ENCODE results near the gene ZBTB18.

The ZBTB18 gene

GRCh38 chr1:244096066-244096610 lies 45.1 kb downstream of the ZBTB18 start:
- Histone ChIP-seq H3K4me1 (ENCODE audit: control insufficient read depth in 1 of 2, insufficient read depth in 2 of 2, low read length in 2 of 2) (no peaks in the 10 kb centered on the region), H3K36me3 (ENCODE audit: control insufficient read depth in 1 of 2, insufficient read depth in 2 of 2, low read length in 2 of 2) (no peaks in the 10 kb centered on the region), H4K12ac (ENCODE audit: low read depth, low read length) (no peak overlapping the region), H2BK5ac (ENCODE audit: low read depth, low read length, poor library complexity) (no peak overlapping the region), H3K9ac (ENCODE audit: low read length) (no peak overlapping the region), H2BK120ac (ENCODE audit: insufficient read depth, low read length, poor library complexity) (no peak overlapping the region), H3K23ac (ENCODE audit: low read length) (no peak overlapping the region), H3K14ac (ENCODE audit: low read length) (no peak overlapping the region), H2AK5ac (ENCODE audit: low read length) (no peak overlapping the region), H2AFZ (ENCODE audit: insufficient read depth, low read length, poor library complexity) (no peak overlapping the region), H3K27me3 (ENCODE audit: insufficient read depth, low read length) (no peaks in the 10 kb centered on the region), H3K4me2 (ENCODE audit: low read length) (no peak overlapping the region), H4K91ac (ENCODE audit: low read depth, low read length) (no peak overlapping the region), H3K9me3 (ENCODE audit: insufficient read depth, low read depth, low read length) (peaks cover 2% of the 10 kb centered on the region), H3K4ac (ENCODE audit: low read depth, low read length) (no peak overlapping the region), H4K8ac (ENCODE audit: low read depth, low read length) (no peak overlapping the region), H3K18ac (ENCODE audit: low read length) (no peak overlapping the region), H3K79me2 (ENCODE audit: control insufficient read depth, insufficient read depth, low read length, poor library complexity) (no peaks in the 10 kb centered on the region), H2BK12ac (ENCODE audit: low read length) (no peak overlapping the region), H3K27ac (ENCODE audit: low read depth, low read length) (no peak overlapping the region), H3K79me1 (ENCODE audit: low read length) (no peaks in the 10 kb centered on the region), H3K4me3 (ENCODE audit: low read depth, low read length) (no peak overlapping the region)
- no CpG with 5 or more reads among the region's 13 CpGs for WGBS (ENCODE audit: extremely low coverage, insufficient coverage, insufficient read length)
- peak; percentile 85 to 93 for DNase-seq

- H2BK120ac ChIP-seq (ENCODE audit: insufficient read depth, low read length, poor library complexity): no peak overlapping the region
- no peak overlapping the region for H4K8ac ChIP-seq (ENCODE audit: low read depth, low read length)
- H3K79me2 ChIP-seq (ENCODE audit: control insufficient read depth, insufficient read depth, low read length, poor library complexity): no peaks in the 10 kb centered on the region
- H3K18ac ChIP-seq (ENCODE audit: low read length): no peak overlapping the region
- H2BK5ac ChIP-seq (ENCODE audit: low read depth, low read length, poor library complexity): no peak overlapping the region
- H4K91ac ChIP-seq (ENCODE audit: low read depth, low read length): no peak overlapping the region
- H3K4ac ChIP-seq (ENCODE audit: low read depth, low read length): no peak overlapping the region
- H2BK12ac ChIP-seq (ENCODE audit: low read length): no peak overlapping the region
- DNase-seq: no peak
- H3K4me2 ChIP-seq (ENCODE audit: low read length): no peak overlapping the region
- no peaks in the 10 kb centered on the region for H3K27me3 ChIP-seq (ENCODE audit: insufficient read depth, low read length)
- no peak overlapping the region for H3K4me3 ChIP-seq (ENCODE audit: low read depth, low read length)
- H3K14ac ChIP-seq (ENCODE audit: low read length): no peak overlapping the region
- H3K23ac ChIP-seq (ENCODE audit: low read length): no peak overlapping the region
- H3K27ac ChIP-seq (ENCODE audit: low read depth, low read length): no peak overlapping the region
- no peak overlapping the region for H2AK5ac ChIP-seq (ENCODE audit: low read length)
- H3K79me1 ChIP-seq (ENCODE audit: low read length): no peaks in the 10 kb centered on the region
- no CpG with 5 or more reads among the region's 9 CpGs for WGBS (ENCODE audit: extremely low coverage, insufficient coverage, insufficient read length)
- no peak overlapping the region for H4K12ac ChIP-seq (ENCODE audit: low read depth, low read length)
- no peak overlapping the region for H3K9ac ChIP-seq (ENCODE audit: low read length)
- H3K9me3 ChIP-seq (ENCODE audit: insufficient read depth, low read depth, low read length): peaks cover 2% of the 10 kb centered on the region
- no peaks in the 10 kb centered on the region for H3K36me3 ChIP-seq (ENCODE audit: control insufficient read depth in 1 of 2, insufficient read depth in 2 of 2, low read length in 2 of 2)
- no peaks in the 10 kb centered on the region for H3K4me1 ChIP-seq (ENCODE audit: control insufficient read depth in 1 of 2, insufficient read depth in 2 of 2, low read length in 2 of 2)
- no peak overlapping the region for H2AFZ ChIP-seq (ENCODE audit: insufficient read depth, low read length, poor library complexity)
These were observed 45.6 kb downstream of the ZBTB18 start for GRCh38 chr1:244096691-244097090.

DNA sequence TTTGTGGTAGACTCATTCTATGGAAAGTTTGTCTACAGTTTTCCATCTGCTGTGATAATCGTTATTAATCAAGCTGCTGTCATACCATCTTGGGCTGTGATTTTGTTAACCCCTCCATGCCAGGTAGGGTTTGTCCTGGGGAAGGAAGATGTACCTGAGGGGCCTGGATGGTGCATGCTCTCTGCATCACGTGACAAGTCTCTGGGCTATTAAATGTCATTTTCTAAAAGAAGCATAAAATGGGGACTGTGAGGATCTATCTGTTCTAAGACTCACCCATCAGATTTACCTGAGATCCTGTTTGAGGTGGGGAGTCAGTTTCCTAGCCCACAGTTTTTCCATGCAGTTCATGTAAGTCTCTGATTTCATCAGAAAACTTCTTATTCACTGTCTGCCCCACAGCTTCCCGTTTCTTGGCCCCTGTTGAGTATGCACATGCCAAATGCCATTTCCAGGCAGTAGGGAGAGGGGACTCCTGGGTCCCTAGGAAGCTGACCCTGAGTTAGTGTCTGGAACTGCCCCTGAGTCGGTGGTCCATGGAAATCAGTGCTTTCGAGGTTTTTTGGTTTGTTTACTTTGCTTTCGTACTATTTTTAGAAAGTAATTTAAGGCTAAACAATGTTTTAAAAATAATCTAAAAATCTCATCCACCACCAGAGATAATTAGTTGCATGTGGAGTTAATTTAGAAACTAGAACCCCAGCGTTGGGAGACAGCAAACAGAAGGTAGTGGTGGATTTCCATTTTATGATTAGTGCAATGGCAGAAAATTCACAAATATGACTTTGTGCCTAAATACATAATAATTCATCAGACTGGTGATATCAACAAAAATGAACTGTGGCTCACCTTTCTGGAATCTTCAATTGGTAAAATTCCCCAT lies 46.7 kb downstream of the ZBTB18 start:
- no peak overlapping the region for H2BK120ac ChIP-seq (ENCODE audit: insufficient read depth, low read length, poor library complexity)
- no peak overlapping the region for H3K9ac ChIP-seq (ENCODE audit: low read length)
- H4K12ac ChIP-seq (ENCODE audit: low read depth, low read length): no peak overlapping the region
- H3K4ac ChIP-seq (ENCODE audit: low read depth, low read length): no peak overlapping the region
- H3K4me3 ChIP-seq (ENCODE audit: low read depth, low read length): no peak overlapping the region
- H3K14ac ChIP-seq (ENCODE audit: low read length): no peak overlapping the region
- H3K36me3 ChIP-seq (ENCODE audit: control insufficient read depth in 1 of 2, insufficient read depth in 2 of 2, low read length in 2 of 2): no peaks in the 10 kb centered on the region
- H2AFZ ChIP-seq (ENCODE audit: insufficient read depth, low read length, poor library complexity): no peak overlapping the region
- no peaks in the 10 kb centered on the region for H3K4me1 ChIP-seq (ENCODE audit: control insufficient read depth in 1 of 2, insufficient read depth in 2 of 2, low read length in 2 of 2)
- H3K23ac ChIP-seq (ENCODE audit: low read length): no peak overlapping the region
- no peak for DNase-seq
- H3K79me2 ChIP-seq (ENCODE audit: control insufficient read depth, insufficient read depth, low read length, poor library complexity): no peaks in the 10 kb centered on the region
- H3K27ac ChIP-seq (ENCODE audit: low read depth, low read length): no peak overlapping the region
- H4K91ac ChIP-seq (ENCODE audit: low read depth, low read length): no peak overlapping the region
- H2BK12ac ChIP-seq (ENCODE audit: low read length): no peak overlapping the region
- H2BK5ac ChIP-seq (ENCODE audit: low read depth, low read length, poor library complexity): no peak overlapping the region
- WGBS (ENCODE audit: extremely low coverage, insufficient coverage, insufficient read length): no CpG with 5 or more reads among the region's 7 CpGs
- H3K4me2 ChIP-seq (ENCODE audit: low read length): no peak overlapping the region
- H3K9me3 ChIP-seq (ENCODE audit: insufficient read depth, low read depth, low read length): peaks cover 2% of the 10 kb centered on the region
- no peaks in the 10 kb centered on the region for H3K27me3 ChIP-seq (ENCODE audit: insufficient read depth, low read length)
- no peak overlapping the region for H2AK5ac ChIP-seq (ENCODE audit: low read length)
- H3K18ac ChIP-seq (ENCODE audit: low read length): no peak overlapping the region
- no peaks in the 10 kb centered on the region for H3K79me1 ChIP-seq (ENCODE audit: low read length)
- H4K8ac ChIP-seq (ENCODE audit: low read depth, low read length): no peak overlapping the region

DNA sequence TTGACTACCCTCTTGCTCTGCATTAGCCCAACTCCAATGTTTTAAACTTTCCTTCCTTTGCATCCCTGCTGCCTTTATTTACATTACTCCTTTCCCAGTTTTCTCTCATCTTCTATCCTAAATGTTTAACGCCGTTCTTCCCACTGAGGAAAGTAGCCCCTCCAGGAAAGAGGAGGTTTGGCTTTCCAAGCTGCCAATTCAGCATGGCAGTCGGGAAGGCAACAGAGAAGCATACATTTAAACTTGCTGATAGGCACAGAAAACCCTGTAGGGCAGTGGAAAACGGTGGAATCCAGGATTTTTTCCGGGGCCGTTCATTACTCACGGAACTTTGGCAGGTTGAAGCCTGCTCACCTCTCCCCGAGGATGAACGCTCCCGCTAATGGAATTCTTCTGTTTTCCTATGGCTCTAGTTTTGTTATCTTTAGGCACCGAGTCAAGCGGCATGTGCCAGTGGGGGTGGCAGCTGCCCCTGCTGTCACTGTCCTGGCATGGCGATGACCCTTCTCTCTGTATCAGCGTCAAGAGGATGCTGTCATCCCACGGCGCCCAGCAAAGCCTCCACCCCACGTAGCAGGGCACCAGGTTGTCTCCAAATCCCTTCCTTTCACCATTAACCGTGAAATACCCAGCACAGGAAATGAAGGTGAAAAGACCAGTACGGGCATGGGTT lies 48.3 kb downstream of the ZBTB18 start:
- no peak overlapping the region for H3K9ac ChIP-seq (ENCODE audit: low read length)
- DNase-seq: no peak
- H2AFZ ChIP-seq (ENCODE audit: insufficient read depth, low read length, poor library complexity): no peak overlapping the region
- H4K8ac ChIP-seq (ENCODE audit: low read depth, low read length): no peak overlapping the region
- no peak overlapping the region for H2BK5ac ChIP-seq (ENCODE audit: low read depth, low read length, poor library complexity)
- no peak overlapping the region for H3K4ac ChIP-seq (ENCODE audit: low read depth, low read length)
- H3K27me3 ChIP-seq (ENCODE audit: insufficient read depth, low read length): no peaks in the 10 kb centered on the region
- H3K9me3 ChIP-seq (ENCODE audit: insufficient read depth, low read depth, low read length): peaks cover 2% of the 10 kb centered on the region
- no peak overlapping the region for H3K4me2 ChIP-seq (ENCODE audit: low read length)
- H3K23ac ChIP-seq (ENCODE audit: low read length): no peak overlapping the region
- no peak overlapping the region for H2BK120ac ChIP-seq (ENCODE audit: insufficient read depth, low read length, poor library complexity)
- no CpG with 5 or more reads among the region's 19 CpGs for WGBS (ENCODE audit: extremely low coverage, insufficient coverage, insufficient read length)
- no peak overlapping the region for H3K4me3 ChIP-seq (ENCODE audit: low read depth, low read length)
- no peak overlapping the region for H3K14ac ChIP-seq (ENCODE audit: low read length)
- no peaks in the 10 kb centered on the region for H3K36me3 ChIP-seq (ENCODE audit: control insufficient read depth in 1 of 2, insufficient read depth in 2 of 2, low read length in 2 of 2)
- no peaks in the 10 kb centered on the region for H3K79me2 ChIP-seq (ENCODE audit: control insufficient read depth, insufficient read depth, low read length, poor library complexity)
- no peak overlapping the region for H2BK12ac ChIP-seq (ENCODE audit: low read length)
- H3K4me1 ChIP-seq (ENCODE audit: control insufficient read depth in 1 of 2, insufficient read depth in 2 of 2, low read length in 2 of 2): peaks cover 2 to 3% of the 10 kb centered on the region in 2 experiments
- no peak overlapping the region for H4K91ac ChIP-seq (ENCODE audit: low read depth, low read length)
- H2AK5ac ChIP-seq (ENCODE audit: low read length): no peak overlapping the region
- no peak overlapping the region for H4K12ac ChIP-seq (ENCODE audit: low read depth, low read length)
- H3K79me1 ChIP-seq (ENCODE audit: low read length): no peaks in the 10 kb centered on the region
- H3K18ac ChIP-seq (ENCODE audit: low read length): no peak overlapping the region
- no peak overlapping the region for H3K27ac ChIP-seq (ENCODE audit: low read depth, low read length)

All from trophoblast cell (in vitro differentiated cells and primary cell).